HCT116 (cell line): ENCODE results near the gene GPR151. TPM values are rescaled to one million over a fixed set of nuclear protein-coding genes. Genes with fewer than 3 reads are reported as not detected.

ENCODE experiments used
- ATAC-seq: fragments of 200-7000 bp; cut with Tn5 transposase; 2 replicates; pipeline ENCODE4 v1.9.1; 2020; ENCODE audit warnings: mild to moderate bottlenecking, moderate library complexity
- BruUV-seq: library from RNA; stranded (reverse); fragments of 400-500 nt; replicated peaks from 2 replicates; lab custom pipeline; 2021; lab: Mats Ljungman, UMichigan
- CTCF ChIA-PET: fragments of 300-600 bp; sonication (Branson Sonifier 250); formaldehyde crosslinking; loops from one replicate; lab custom pipeline; 2021; ENCODE audit warnings: antibody characterized with exemption; lab: Charles Lee
- POLR2A ChIA-PET: fragments of 300-600, 350-600 bp; sonication (Branson Sonifier 250); formaldehyde crosslinking; loops from one replicate; lab custom pipeline; 2021; ENCODE audit warnings: antibody characterized with exemption; lab: Charles Lee
- RAD21 ChIA-PET, 2 experiments: fragments of 300-600 bp; sonication (Branson Sonifier 250); formaldehyde crosslinking; loops; one replicate each; lab custom pipeline; 2023; ENCODE audit warnings: low total read pairs in 2 of 2; ENCODE audit not compliant: uncharacterized antibody in 2 of 2, unreplicated experiment in 2 of 2, low non-redundant PET in 1 of 2; lab: Charles Lee
- DNase-seq: peaks from one replicate; pipeline ENCODE4 v3.0.0-alpha.2; 2010; ENCODE audit warnings: low read depth, low spot score
- H2AFZ ChIP-seq: fragments of 200-600 bp; shearing (Covaris generic), sonication (generic); 2 replicates; pipeline ENCODE4 v1.6.1; 2017; ENCODE audit warnings: low read depth, mixed run types, mixed read lengths, antibody characterized with exemption, low read length; ENCODE audit not compliant: poor library complexity, severe bottlenecking
- H3K27ac ChIP-seq: 2 replicates; pipeline ENCODE4 v1.5.1; 2012; ENCODE audit warnings: low read depth, low read length
- H3K27me3 ChIP-seq: fragments of 200-600 bp; sonication (generic); 2 replicates; pipeline ENCODE4 v1.6.1; 2016; ENCODE audit warnings: mixed run types, low read length, mixed read lengths; ENCODE audit not compliant: insufficient read depth
- H3K36me3 ChIP-seq, 2 experiments: fragments of 200-500 bp in 1 of 2; fragments of 200-600 bp in 1 of 2; sonication (Bioruptor generic) in 1 of 2; sonication (generic) in 1 of 2; 2 replicates each; pipeline versions ENCODE4 v1.5.1 to v1.6.1; 2014 to 2016; ENCODE audit warnings: low read length in 2 of 2, inconsistent platforms in 1 of 2, mixed read lengths in 1 of 2, mixed run types in 1 of 2; ENCODE audit not compliant: insufficient read depth in 2 of 2, control insufficient read depth in 1 of 2
- H3K4me1 ChIP-seq, 2 experiments: fragments of 200-600 bp in 1 of 2; sonication (generic) in 1 of 2; 2 replicates each; pipeline versions ENCODE4 v1.5.1 to v1.6.1; 2012 to 2017; ENCODE audit warnings: low read length in 2 of 2, inconsistent platforms in 1 of 2, mild to moderate bottlenecking in 1 of 2, mixed read lengths in 1 of 2, mixed run types in 1 of 2, moderate library complexity in 1 of 2; ENCODE audit not compliant: insufficient read depth in 2 of 2, control insufficient read depth in 1 of 2
- H3K4me2 ChIP-seq: fragments of 200-600 bp; sonication (generic); 2 replicates; pipeline ENCODE4 v1.6.1; 2017; ENCODE audit warnings: mixed run types, low read length, mixed read lengths
- H3K4me3 ChIP-seq, 2 experiments: fragments of 200-600 bp in 1 of 2; sonication (generic) in 1 of 2; replicated peaks in 1 of 2; 2 replicates each; pipeline ENCODE4 v1.5.1; 2011 to 2016; ENCODE audit warnings: low read length in 2 of 2, control low read depth in 1 of 2, low read depth in 1 of 2, mild to moderate bottlenecking in 1 of 2, mixed read lengths in 1 of 2, mixed run types in 1 of 2
- H3K79me2 ChIP-seq: fragments of 200-600 bp; sonication (generic); 2 replicates; pipeline ENCODE4 v1.6.1; 2017; ENCODE audit warnings: mild to moderate bottlenecking, mixed run types, low read length, moderate library complexity, mixed read lengths; ENCODE audit not compliant: insufficient read depth
- H3K9ac ChIP-seq: fragments of 200-600 bp; sonication (generic); 2 replicates; pipeline ENCODE4 v1.6.1; 2016; ENCODE audit warnings: low read length, mixed read lengths
- H3K9me2 ChIP-seq: fragments of 200-600 bp; sonication (generic), shearing (Covaris generic); 2 replicates; pipeline ENCODE4 v1.6.1; 2017; ENCODE audit warnings: mixed run types, mild to moderate bottlenecking, moderate library complexity; ENCODE audit not compliant: insufficient read depth
- H3K9me3 ChIP-seq, 2 experiments: fragments of 200-500 bp in 1 of 2; fragments of 200-600 bp in 1 of 2; sonication (Bioruptor generic) in 1 of 2; sonication (generic) in 1 of 2; 2 replicates each; pipeline ENCODE4 v1.6.1; 2014 to 2017; ENCODE audit warnings: low read length in 2 of 2, mixed read lengths in 2 of 2, inconsistent platforms in 1 of 2, low read depth in 1 of 2, mild to moderate bottlenecking in 1 of 2, mixed run types in 1 of 2, moderate library complexity in 1 of 2; ENCODE audit not compliant: control insufficient read depth in 1 of 2, insufficient read depth in 1 of 2
- H4K20me1 ChIP-seq: fragments of 200-600 bp; sonication (generic), shearing (Covaris generic); 2 replicates; pipeline ENCODE4 v1.6.1; 2017; ENCODE audit warnings: mixed run types, mild to moderate bottlenecking, moderate library complexity; ENCODE audit not compliant: insufficient read depth
- CBX3 ChIP-seq: IDR thresholded peaks from 2 replicates; pipeline ENCODE4 v1.6.1; 2012; ENCODE audit warnings: low read depth
- CEBPB ChIP-seq: IDR thresholded peaks from 2 replicates; pipeline ENCODE4 v1.6.1; 2012; ENCODE audit warnings: low read depth
- ELF1 ChIP-seq: IDR thresholded peaks from 2 replicates; pipeline ENCODE4 v1.6.1; 2012; ENCODE audit warnings: low read depth, borderline replicate concordance
- JUND ChIP-seq: IDR thresholded peaks from 2 replicates; pipeline ENCODE4 v1.6.1; 2012
- RAD21 ChIP-seq: IDR thresholded peaks from 2 replicates; pipeline ENCODE4 v1.6.1; 2012; ENCODE audit warnings: low read depth, mild to moderate bottlenecking
- SP1 ChIP-seq: IDR thresholded peaks from 2 replicates; pipeline ENCODE4 v1.6.1; 2012; ENCODE audit warnings: low read depth
- intact Hi-C: fragments of 100-400 bp; cut with micrococcal nuclease; formaldehyde crosslinking; loops from 2 replicates; pipeline ENCODE4 v1.10.0; 2022
- total RNA-seq: library from RNA; stranded (reverse); gene quantifications from one replicate; pipeline ENCODE4 v1.2.1, GENCODE V29; 2021; ENCODE audit not compliant: unreplicated experiment
- TF ChIP-seq, protein P1 (sequence below): IDR thresholded peaks from 2 replicates; pipeline ENCODE4 v1.6.1; 2012; ENCODE audit warnings: low read depth

Gene GPR151
- total RNA-seq, 1 experiment from 2014 or later = not detected

DNA sequence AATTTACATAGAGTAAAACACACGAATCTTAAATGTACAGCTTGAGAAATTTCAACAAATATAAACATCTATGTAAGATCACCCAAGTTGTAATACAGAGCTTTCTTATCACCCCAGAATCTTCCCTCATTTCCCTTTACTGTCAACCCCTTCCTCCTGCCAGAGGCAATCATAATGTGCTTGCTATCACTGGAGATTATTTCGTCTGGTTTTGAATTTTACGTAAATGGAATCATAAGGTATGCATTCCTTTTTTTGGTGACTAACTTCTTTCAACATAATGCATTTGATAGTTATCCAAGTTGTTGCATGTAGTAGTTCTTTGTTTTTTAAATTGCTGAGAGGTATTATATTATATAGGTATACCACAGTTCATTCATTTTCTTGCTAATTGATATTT is 37.5 kb upstream of the GPR151 start (continued):
- TF ChIP-seq, protein P1, sequence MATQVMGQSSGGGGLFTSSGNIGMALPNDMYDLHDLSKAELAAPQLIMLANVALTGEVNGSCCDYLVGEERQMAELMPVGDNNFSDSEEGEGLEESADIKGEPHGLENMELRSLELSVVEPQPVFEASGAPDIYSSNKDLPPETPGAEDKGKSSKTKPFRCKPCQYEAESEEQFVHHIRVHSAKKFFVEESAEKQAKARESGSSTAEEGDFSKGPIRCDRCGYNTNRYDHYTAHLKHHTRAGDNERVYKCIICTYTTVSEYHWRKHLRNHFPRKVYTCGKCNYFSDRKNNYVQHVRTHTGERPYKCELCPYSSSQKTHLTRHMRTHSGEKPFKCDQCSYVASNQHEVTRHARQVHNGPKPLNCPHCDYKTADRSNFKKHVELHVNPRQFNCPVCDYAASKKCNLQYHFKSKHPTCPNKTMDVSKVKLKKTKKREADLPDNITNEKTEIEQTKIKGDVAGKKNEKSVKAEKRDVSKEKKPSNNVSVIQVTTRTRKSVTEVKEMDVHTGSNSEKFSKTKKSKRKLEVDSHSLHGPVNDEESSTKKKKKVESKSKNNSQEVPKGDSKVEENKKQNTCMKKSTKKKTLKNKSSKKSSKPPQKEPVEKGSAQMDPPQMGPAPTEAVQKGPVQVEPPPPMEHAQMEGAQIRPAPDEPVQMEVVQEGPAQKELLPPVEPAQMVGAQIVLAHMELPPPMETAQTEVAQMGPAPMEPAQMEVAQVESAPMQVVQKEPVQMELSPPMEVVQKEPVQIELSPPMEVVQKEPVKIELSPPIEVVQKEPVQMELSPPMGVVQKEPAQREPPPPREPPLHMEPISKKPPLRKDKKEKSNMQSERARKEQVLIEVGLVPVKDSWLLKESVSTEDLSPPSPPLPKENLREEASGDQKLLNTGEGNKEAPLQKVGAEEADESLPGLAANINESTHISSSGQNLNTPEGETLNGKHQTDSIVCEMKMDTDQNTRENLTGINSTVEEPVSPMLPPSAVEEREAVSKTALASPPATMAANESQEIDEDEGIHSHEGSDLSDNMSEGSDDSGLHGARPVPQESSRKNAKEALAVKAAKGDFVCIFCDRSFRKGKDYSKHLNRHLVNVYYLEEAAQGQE = no peak
- TF ChIP-seq ELF1 (no peak), JUND (no peak), RAD21 (no peak)
- TF ChIP-seq, all 23 proteins: peak for 0

GRCh38 chr5:146549615-146550014 is 33.6 kb upstream of the GPR151 start:
- intact Hi-C loops = no loop called here
- DNase-seq = no peak

More at GRCh38 chr5:146549615-146550014, 33.6 kb upstream of the GPR151 start:
- ATAC-seq = no peak
- no peak overlapping the region for H3K9ac ChIP-seq
- ChIA-PET RAD21 (no interaction called here), CTCF (interaction anchor here (0.8 kb wide), 1 partner anchor 416 kb away, joined by 3 read pairs; no protein-coding TSS in a partner anchor), POLR2A (no interaction called here)
- no peak for TF ChIP-seq RAD21
- no peak for TF ChIP-seq CEBPB
- TF ChIP-seq CBX3 = no peak
- TF ChIP-seq SP1 = no peak
- H3K9me3 ChIP-seq = no peaks in the 10 kb centered on the region
- no peaks in the 10 kb centered on the region for H3K9me2 ChIP-seq
- no peak overlapping the region for H2AFZ ChIP-seq
- no peaks in the 10 kb centered on the region for H4K20me1 ChIP-seq
- H3K27me3 ChIP-seq = peaks cover 14% of the 10 kb centered on the region; the same call in 1 of the 2 replicates
- H3K27ac ChIP-seq = no peak overlapping the region
- no peak overlapping the region for H3K4me3 ChIP-seq
- no peaks in the 10 kb centered on the region for H3K36me3 ChIP-seq
- no peaks in the 10 kb centered on the region for H3K79me2 ChIP-seq
- no peak overlapping the region for H3K4me2 ChIP-seq
- no TSS peak for BruUV-seq
- H3K4me1 ChIP-seq = no peaks in the 10 kb centered on the region
